Tibial artery (tissue), 4 donors: Measurements from ENCODE around the gene ADAMTS3.

ENCODE experiments used
- DNase-seq, 2 donors: peaks; one replicate each; pipeline ENCODE4 v3.0.0-alpha.2; 2019
- H3K27ac ChIP-seq, 2 donors: fragments of 200-600 bp; sonication (generic) in 1 of 2; 1 replicate in 1 of 2; 2 replicates in 1 of 2; pipeline ENCODE4 v1.5.1; 2018 to 2019; ENCODE audit warnings: mild to moderate bottlenecking in 1 of 2
- H3K27me3 ChIP-seq, 2 donors: fragments of 200-600 bp; sonication (generic) in 1 of 2; one replicate each; pipeline versions ENCODE4 v1.5.1 to v1.6.0; 2016 to 2019
- H3K36me3 ChIP-seq, 3 donors: fragments of 200-600 bp; sonication (generic) in 2 of 3; one replicate each; pipeline ENCODE4 v1.5.1; 2016 to 2019; ENCODE audit warnings: mild to moderate bottlenecking in 2 of 3
- H3K4me1 ChIP-seq, 4 donors: fragments of 200-600 bp; sonication (generic) in 2 of 4; 1 replicate in 3 of 4; 2 replicates in 1 of 4; pipeline ENCODE4 v1.5.1; 2016 to 2019
- H3K4me3 ChIP-seq, 2 donors: fragments of 200-600 bp; sonication (generic) in 1 of 2; 1 replicate in 1 of 2; 2 replicates in 1 of 2; pipeline ENCODE4 v1.5.1; 2018 to 2019; ENCODE audit warnings: mild to moderate bottlenecking in 2 of 2
- H3K9me3 ChIP-seq, 3 donors: fragments of 200-600 bp; sonication (generic) in 1 of 3; one replicate each; pipeline ENCODE4 v1.5.1; 2016 to 2019
- intact Hi-C: fragments of 100-400 bp; cut with DNase I; formaldehyde crosslinking; loops from one replicate; pipeline ENCODE4 v1.15.0; 2023; ENCODE audit warnings: low total_unique reads
- TF ChIP-seq, protein P1 (sequence below), 2 experiments: fragments of 200-600 bp in 1 of 2; fragments of 450-650 bp in 1 of 2; IDR thresholded peaks; one replicate each; pipeline ENCODE4 v1.5.1; 2017 to 2019; ENCODE audit warnings: antibody characterized with exemption in 2 of 2, mild to moderate bottlenecking in 1 of 2, moderate library complexity in 1 of 2

ADAMTS3 gene

DNA sequence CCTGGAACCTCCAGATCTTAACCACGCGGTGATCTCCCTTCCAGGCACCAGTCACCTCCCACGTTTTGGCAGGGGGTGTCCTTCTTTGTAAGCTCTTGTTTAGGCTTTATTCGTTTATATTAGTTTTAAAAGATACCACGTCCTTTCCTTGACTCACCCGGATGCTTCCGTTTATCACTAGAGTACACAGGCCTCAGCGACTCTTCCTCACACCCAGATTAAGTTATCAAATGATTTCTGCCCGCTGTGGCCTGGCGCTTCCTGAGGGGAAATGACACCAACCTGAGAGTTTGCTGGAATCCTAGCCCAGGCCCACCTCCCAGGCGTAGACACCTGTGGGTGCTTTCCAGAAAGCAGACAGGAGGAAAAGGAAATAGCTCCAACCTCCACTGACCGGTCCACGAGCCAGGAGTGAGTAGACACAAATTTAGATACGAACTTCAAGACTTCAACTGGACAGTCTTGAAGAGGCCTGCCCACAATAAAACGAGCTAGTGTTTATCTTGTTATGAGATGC is 756 bp upstream of the ADAMTS3 start:
- H3K9me3 ChIP-seq, result no peaks in the 10 kb centered on the region
- H3K27me3 ChIP-seq, result no peaks in the 10 kb centered on the region
- H3K4me3 ChIP-seq, result peak overlapping the region; percentile 63 to 78
- intact Hi-C loops, result no loop called here
- no peak for DNase-seq
- H3K27ac ChIP-seq, result peak overlapping the region; percentile 74 to 78
- H3K36me3 ChIP-seq, result no peaks in the 10 kb centered on the region
- TF ChIP-seq, protein P1, sequence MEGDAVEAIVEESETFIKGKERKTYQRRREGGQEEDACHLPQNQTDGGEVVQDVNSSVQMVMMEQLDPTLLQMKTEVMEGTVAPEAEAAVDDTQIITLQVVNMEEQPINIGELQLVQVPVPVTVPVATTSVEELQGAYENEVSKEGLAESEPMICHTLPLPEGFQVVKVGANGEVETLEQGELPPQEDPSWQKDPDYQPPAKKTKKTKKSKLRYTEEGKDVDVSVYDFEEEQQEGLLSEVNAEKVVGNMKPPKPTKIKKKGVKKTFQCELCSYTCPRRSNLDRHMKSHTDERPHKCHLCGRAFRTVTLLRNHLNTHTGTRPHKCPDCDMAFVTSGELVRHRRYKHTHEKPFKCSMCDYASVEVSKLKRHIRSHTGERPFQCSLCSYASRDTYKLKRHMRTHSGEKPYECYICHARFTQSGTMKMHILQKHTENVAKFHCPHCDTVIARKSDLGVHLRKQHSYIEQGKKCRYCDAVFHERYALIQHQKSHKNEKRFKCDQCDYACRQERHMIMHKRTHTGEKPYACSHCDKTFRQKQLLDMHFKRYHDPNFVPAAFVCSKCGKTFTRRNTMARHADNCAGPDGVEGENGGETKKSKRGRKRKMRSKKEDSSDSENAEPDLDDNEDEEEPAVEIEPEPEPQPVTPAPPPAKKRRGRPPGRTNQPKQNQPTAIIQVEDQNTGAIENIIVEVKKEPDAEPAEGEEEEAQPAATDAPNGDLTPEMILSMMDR (IDR thresholded peaks at IDR 0.05), result no peak
- peaks cover 0 to 14% (median 6%) of the 10 kb centered on the region in 4 donors for H3K4me1 ChIP-seq

GRCh38 chr4:72567821-72568675 is 973 bp downstream of the ADAMTS3 start:
- Histone ChIP-seq H3K4me1 (peaks cover 0 to 14% (median 6%) of the 10 kb centered on the region in 4 donors), H3K36me3 (no peaks in the 10 kb centered on the region), H3K27me3 (no peaks in the 10 kb centered on the region), H3K9me3 (no peaks in the 10 kb centered on the region), H3K4me3 (peak overlapping the region; percentile 63 to 78), H3K27ac (peak overlapping the region; percentile 74 to 78)
- intact Hi-C loops, result no loop called here
- DNase-seq, result peak; percentile 64 to 84
- TF ChIP-seq, protein P1 (IDR thresholded peaks at IDR 0.05), result no peak

DNA sequence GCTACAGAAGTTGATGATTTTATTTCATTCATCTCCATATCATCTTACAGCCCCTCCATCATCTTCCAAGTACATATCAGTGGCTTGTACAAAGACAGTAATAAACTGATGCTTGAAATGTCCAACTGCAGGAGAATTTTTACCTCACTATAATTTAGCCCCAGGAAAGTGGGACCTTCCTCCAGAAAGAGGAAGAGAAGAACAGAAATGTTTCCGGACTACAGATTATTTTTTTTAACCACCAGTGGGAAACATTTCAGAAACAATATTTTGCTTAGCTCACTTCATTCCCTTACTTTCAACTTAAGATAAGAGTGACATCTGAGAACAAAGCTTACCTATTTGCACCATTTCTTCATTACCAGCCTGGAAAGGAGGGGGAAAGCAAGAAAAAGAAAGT is 2.0 kb downstream of the ADAMTS3 start:
- no peak for DNase-seq
- H3K27me3 ChIP-seq, result no peaks in the 10 kb centered on the region
- no peaks in the 10 kb centered on the region for H3K9me3 ChIP-seq
- peak overlapping the region in 1 of 2 donors; percentile 78 for H3K27ac ChIP-seq
- no peaks in the 10 kb centered on the region for H3K36me3 ChIP-seq
- peak overlapping the region; percentile 63 to 78 for H3K4me3 ChIP-seq
- peaks cover 0 to 14% (median 6%) of the 10 kb centered on the region in 4 donors for H3K4me1 ChIP-seq
- intact Hi-C loops, result no loop called here
- TF ChIP-seq, protein P1 (IDR thresholded peaks at IDR 0.05), result no peak

- Histone ChIP-seq H3K4me1 (peaks cover 0 to 14% (median 6%) of the 10 kb centered on the region in 4 donors), H3K4me3 (no peak overlapping the region), H3K9me3 (no peaks in the 10 kb centered on the region), H3K27ac (no peak overlapping the region), H3K36me3 (no peaks in the 10 kb centered on the region), H3K27me3 (no peaks in the 10 kb centered on the region)
- intact Hi-C loops, result no loop called here
- TF ChIP-seq, protein P1 (IDR thresholded peaks at IDR 0.05), result no peak
- no peak for DNase-seq
These were observed 2.5 kb downstream of the ADAMTS3 start for GRCh38 chr4:72566464-72566972.

GRCh38 chr4:72564789-72565188 is 4.2 kb downstream of the ADAMTS3 start:
- H3K9me3 ChIP-seq, result no peaks in the 10 kb centered on the region
- H3K27me3 ChIP-seq, result no peaks in the 10 kb centered on the region
- DNase-seq, result no peak
- H3K27ac ChIP-seq, result no peak overlapping the region
- TF ChIP-seq, protein P1 (IDR thresholded peaks at IDR 0.05), result no peak
- H3K36me3 ChIP-seq, result no peaks in the 10 kb centered on the region
- H3K4me3 ChIP-seq, result no peak overlapping the region
- intact Hi-C loops, result no loop called here
- H3K4me1 ChIP-seq, result peaks cover 0 to 12% (median 6%) of the 10 kb centered on the region in 4 donors
